K562 (cell line): ENCODE data around the gene TMEM225B. TPM values are rescaled to one million over a fixed set of nuclear protein-coding genes. Genes with fewer than 3 reads are reported as not detected.

Source experiments
- ATAC-seq: fragments of 200-7000 bp; cut with Tn5 transposase; 3 replicates; pipeline ENCODE4 v1.9.1; 2020; ENCODE audit warnings: moderate library complexity
- BruUV-seq: library from RNA; stranded (reverse); fragments of 400-500 nt; replicated peaks from 2 replicates; lab custom pipeline; 2021; lab: Mats Ljungman, UMichigan
- CTCF ChIA-PET: fragments of 300-600 bp; formaldehyde crosslinking; extraction: SDS; loops from one replicate; lab custom pipeline; 2021; ENCODE audit warnings: low intra/inter-chr PET ratio; lab: Yijun Ruan, JAX
- POLR2A ChIA-PET: fragments of 300-600, 350-650 bp; sonication (Branson Sonifier 250); formaldehyde crosslinking; extraction: SDS; loops from one replicate; lab custom pipeline; 2021; ENCODE audit warnings: antibody characterized with exemption, inconsistent platforms; lab: Yijun Ruan, JAX
- DNase-seq, 4 experiments: peaks; one replicate each; pipeline versions ENCODE4 v3.0.0 to v3.0.0-alpha.2; 2011 to 2018; ENCODE audit warnings: low spot score in 3 of 4, mixed read lengths in 3 of 4; ENCODE audit errors: extremely low read depth in 1 of 4
- FAIRE-seq: peaks from 2 replicates; lab custom pipeline; 2011; peaks lifted over from hg19 to GRCh38; lab: Jason Lieb, UNC
- H2AFZ ChIP-seq: 2 replicates; pipeline ENCODE4 v1.6.0; 2011; ENCODE audit warnings: low read depth, low read length, control low read depth, inconsistent platforms
- H3K27ac ChIP-seq: fragments of 200-600 bp; 3 replicates; pipeline ENCODE4 v1.8.0; 2011; ENCODE audit warnings: low read depth, mild to moderate bottlenecking, control low read depth, inconsistent platforms, low read length, moderate library complexity, mixed read lengths; ENCODE audit errors: extremely low read depth
- H3K27me3 ChIP-seq, 2 experiments: fragments of 300-600 bp in 1 of 2; 2 replicates in 1 of 2; 3 replicates in 1 of 2; pipeline versions ENCODE4 v1.6.0 to v1.8.0; 2011; ENCODE audit warnings: inconsistent platforms in 2 of 2, low read length in 2 of 2, mild to moderate bottlenecking in 1 of 2, mixed read lengths in 1 of 2, moderate library complexity in 1 of 2; ENCODE audit not compliant: control insufficient read depth in 2 of 2, insufficient read depth in 2 of 2
- H3K36me3 ChIP-seq: fragments of 300-600 bp; 3 replicates; pipeline ENCODE4 v1.8.0; 2011; ENCODE audit warnings: mild to moderate bottlenecking, low read length, inconsistent platforms; ENCODE audit not compliant: control insufficient read depth, insufficient read depth
- H3K4me1 ChIP-seq, 2 experiments: fragments of 200-600 bp in 1 of 2; replicated peaks in 1 of 2; 2 replicates in 1 of 2; 3 replicates in 1 of 2; pipeline versions ENCODE4 v1.5.1 to v1.8.0; 2011; ENCODE audit warnings: inconsistent platforms in 2 of 2, low read length in 2 of 2, mild to moderate bottlenecking in 1 of 2, mixed read lengths in 1 of 2, moderate library complexity in 1 of 2; ENCODE audit not compliant: control insufficient read depth in 2 of 2, insufficient read depth in 2 of 2
- H3K4me2 ChIP-seq: 2 replicates; pipeline ENCODE4 v1.6.1; 2011; ENCODE audit warnings: low read length, control low read depth, inconsistent platforms, mixed read lengths; ENCODE audit not compliant: insufficient read depth
- H3K4me3 ChIP-seq: fragments of 200-600 bp; sonication (generic), shearing (Covaris generic); 2 replicates; pipeline ENCODE4 v1.5.1; 2016; ENCODE audit warnings: control low read depth, inconsistent platforms
- H3K79me2 ChIP-seq: fragments of 200-600 bp; 3 replicates; pipeline ENCODE4 v1.8.0; 2011; ENCODE audit warnings: low read length, inconsistent platforms; ENCODE audit not compliant: control insufficient read depth, insufficient read depth
- H3K9ac ChIP-seq, 2 experiments: 2 replicates each; pipeline versions ENCODE4 v1.6.0 to v1.6.1; 2011; ENCODE audit warnings: low read depth in 2 of 2, low read length in 2 of 2, control low read depth in 1 of 2, inconsistent platforms in 1 of 2, mild to moderate bottlenecking in 1 of 2, mixed read lengths in 1 of 2; ENCODE audit not compliant: insufficient read depth in 1 of 2
- H3K9me1 ChIP-seq: one replicate; pipeline ENCODE4 v1.6.0; 2011; ENCODE audit warnings: inconsistent platforms, mild to moderate bottlenecking, low read length, moderate library complexity; ENCODE audit not compliant: control insufficient read depth, insufficient read depth
- H3K9me3 ChIP-seq: replicated peaks from 2 replicates; pipeline ENCODE4 v1.5.1; 2011; ENCODE audit warnings: low read depth, low read length, inconsistent platforms; ENCODE audit not compliant: control insufficient read depth, insufficient read depth
- H4K20me1 ChIP-seq: replicated peaks from 2 replicates; pipeline ENCODE4 v1.6.1; 2011; ENCODE audit warnings: low read length, inconsistent platforms, mixed read lengths; ENCODE audit not compliant: control insufficient read depth, insufficient read depth
- CCAR2 ChIP-seq: fragments of 200-400 bp; formaldehyde crosslinking; IDR thresholded peaks from 2 replicates; pipeline ENCODE4 v1.6.1; 2017; ENCODE audit warnings: mild to moderate bottlenecking, low read depth, low read length
- CHD1 ChIP-seq: fragments of 200-600 bp; sonication (generic); IDR thresholded peaks from one replicate; pipeline ENCODE4 v1.6.1; 2012; ENCODE audit warnings: mild to moderate bottlenecking, moderate library complexity, low read length, inconsistent platforms
- GABPA ChIP-seq: fragments of 200-800 bp; sonication (Bioruptor generic); conservative IDR thresholded peaks from 2 replicates; pipeline ENCODE4 v1.6.1; 2016; ENCODE audit warnings: low read depth, missing genetic modification characterization, missing compliant biosample characterization
- HNRNPL ChIP-seq: fragments of 200-400 bp; formaldehyde crosslinking; IDR thresholded peaks from 2 replicates; pipeline ENCODE4 v1.6.1; 2017; ENCODE audit warnings: low read depth, mild to moderate bottlenecking, low read length
- ID3 ChIP-seq, 2 experiments: fragments of 250-450 bp in 1 of 2; fragments of 450-650 bp in 1 of 2; sonication (Bioruptor Pico) in 1 of 2; IDR thresholded peaks; 2 replicates each; pipeline versions ENCODE4 v1.6.1 to v1.8.0; 2016 to 2021; ENCODE audit warnings: mild to moderate bottlenecking in 2 of 2, moderate library complexity in 2 of 2, missing compliant biosample characterization in 1 of 2, missing genetic modification characterization in 1 of 2
- NR3C1 ChIP-seq: sonication (generic); formaldehyde crosslinking; IDR thresholded peaks from 2 replicates; pipeline ENCODE4 v1.8.1; 2022; ENCODE audit warnings: missing genetic modification reagents
- OTX1 ChIP-seq: fragments of 450-650 bp; formaldehyde crosslinking; IDR thresholded peaks from 2 replicates; pipeline ENCODE4 v1.4.0; 2022; ENCODE audit warnings: mild to moderate bottlenecking
- RERE ChIP-seq: sonication (generic); formaldehyde crosslinking; IDR thresholded peaks from 2 replicates; pipeline ENCODE4 v1.8.0; 2023; ENCODE audit warnings: missing genetic modification reagents, mild to moderate bottlenecking, borderline replicate concordance
- THRA ChIP-seq: fragments of 450-650 bp; IDR thresholded peaks from 2 replicates; pipeline ENCODE4 v1.6.1; 2017; ENCODE audit warnings: mild to moderate bottlenecking, moderate library complexity
- ZNF274 ChIP-seq: IDR thresholded peaks from 2 replicates; pipeline ENCODE4 v1.6.1; 2011; ENCODE audit warnings: low read depth, mild to moderate bottlenecking, low read length, moderate library complexity, borderline replicate concordance
- ZNF76 ChIP-seq: fragments of 250-450 bp; sonication (Bioruptor Pico); IDR thresholded peaks from 2 replicates; pipeline ENCODE4 v1.4.0; 2020; ENCODE audit warnings: mild to moderate bottlenecking, moderate library complexity, borderline replicate concordance
- WGBS: fragments of 100-300 bp; shearing (Covaris generic); methylation state at CpG from one replicate; pipeline ENCODE4 v1.1.6; 2016; ENCODE audit warnings: low coverage, mixed read lengths; ENCODE audit not compliant: insufficient coverage; ENCODE audit errors: missing lambda C conversion rate; 5-methylcytosine and 5-hydroxymethylcytosine counted together
- in situ Hi-C: fragments of 300-500 bp; cut with MboI; formaldehyde crosslinking; loops from 4 replicates; pipeline ENCODE4 v1.15.0; 2018; ENCODE audit warnings: inconsistent platforms, mixed read lengths
- intact Hi-C: fragments of 100-400 bp; cut with micrococcal nuclease; formaldehyde crosslinking; loops from 2 replicates; pipeline ENCODE4 v1.14.2; 2022
- polyA plus RNA-seq, 8 experiments: library from polyadenylated mRNA; depleted of rRNA in 4 of 8; stranded (reverse) in 5 of 8; unstranded in 3 of 8; fragments of >200 nt; fragmentation: Nextera tagmentation in 2 of 8; fragmentation: Illumina TruSeq in 1 of 8; extraction: Ambion mirVana in 2 of 8; extraction: Trizol in 1 of 8; gene quantifications; 2 replicates each; pipeline versions ENCODE4 v1.2.1 to v1.2.3, GENCODE V29; 2011 to 2014; ENCODE audit warnings: inconsistent platforms in 1 of 8, missing spikeins in 1 of 8
- total RNA-seq, 7 experiments: library from RNA; depleted of rRNA in 6 of 7; stranded (reverse); fragments of >200 nt in 6 of 7; fragmentation: Illumina TruSeq in 2 of 7; extraction: Trizol in 2 of 7; gene quantifications; 2 replicates each; pipeline versions ENCODE4 v1.2.1 to v1.2.3, GENCODE V29; 2011 to 2021; ENCODE audit warnings: low replicate concordance in 1 of 7

Gene TMEM225B
- total and polyA plus RNA-seq, 9 of the 15 experiments (the other 6 are each of a cell fraction or from before 2014, with no cell fraction given) = 0.08 to 0.73 (median 0.56) TPM

GRCh38 chr7:99617192-99617781 is 19.2 kb downstream of the TMEM225B start:
- DNase-seq (peak in 1 of 4 experiments; percentile 27), ATAC-seq (peak; percentile 78), FAIRE-seq (no peak)
- under 1% methylated on average over 22 of the region's 22 CpGs for WGBS
- Histone ChIP-seq H3K4me3 (peak overlapping the region; percentile 84), H2AFZ (peak overlapping the region; percentile 100), H3K36me3 (peaks cover 43% of the 10 kb centered on the region), H3K27me3 (no peaks in the 10 kb centered on the region), H3K79me2 (peaks cover 16% of the 10 kb centered on the region), H3K4me1 (peaks cover 9 to 20% of the 10 kb centered on the region in 2 experiments; a peak in 4 of 5 replicates), H3K9me3 (peaks cover 3% of the 10 kb centered on the region; the same call in 1 of the 2 replicates), H4K20me1 (peaks cover 5% of the 10 kb centered on the region; the same call in 1 of the 2 replicates), H3K4me2 (peak overlapping the region; percentile 98), H3K27ac (peak overlapping the region; percentile 85), H3K9ac (peak overlapping the region; percentile 91 to 100), H3K9me1 (no peaks in the 10 kb centered on the region)
- intact Hi-C loops = loop anchor here (2.0 kb wide), 2 partner anchors 58 to 110 kb away; partner anchors contain the start of gene ZNF655
- CTCF ChIA-PET = interaction anchor here (0.6 kb wide), 1 partner anchor 374 kb away, joined by 3 read pairs; no protein-coding TSS in a partner anchor
- in situ Hi-C loops = no loop called here
- TSS peak; percentile 55 for BruUV-seq
- POLR2A ChIA-PET = interaction anchor here (0.6 to 3.5 kb wide), 10 partner anchors 8 to 624 kb away, joined by 3 to 29 read pairs (median 4); partner anchors contain the start of genes TRIM4, ZKSCAN5 and ZNF655
- peak; percentile 91; the same call in 1 of the 2 replicates for TF ChIP-seq GABPA (tag)
- no peak for TF ChIP-seq ID3 (CRISPR knock-in tag; IDR thresholded peaks at IDR 0.05)
- no peak for TF ChIP-seq ID3 (tag; IDR thresholded peaks at IDR 0.05)
- TF ChIP-seq ZNF76 (CRISPR knock-in tag) = no peak
- no peak for TF ChIP-seq CCAR2
- no peak for TF ChIP-seq THRA
- no peak for TF ChIP-seq ZNF274
- TF ChIP-seq NR3C1 = 0 out of 2 replicates have a peak, but pooled peaks have one; percentile 52
- TF ChIP-seq CHD1 = peak; percentile 67
- TF ChIP-seq HNRNPL = 0 out of 2 replicates have a peak, but pooled peaks have one; percentile 9
- TF ChIP-seq OTX1 (CRISPR knock-in tag) = 0 out of 2 replicates have a peak, but pooled peaks have one; percentile 20
- TF ChIP-seq RERE (CRISPR knock-in tag) = peak; percentile 6; the same call in 1 of the 2 replicates
